Measurements from ENCODE around the gene SCAMP2. TPM values are rescaled to one million over a fixed set of nuclear protein-coding genes. Genes with fewer than 3 reads are reported as not detected.

SCAMP2 gene
- total and polyA plus RNA-seq, 10 of the 15 experiments (the other 5 are each of a cell fraction or from before 2014, with no cell fraction given): 10.9 to 158 (median 99.6) TPM

DNA sequence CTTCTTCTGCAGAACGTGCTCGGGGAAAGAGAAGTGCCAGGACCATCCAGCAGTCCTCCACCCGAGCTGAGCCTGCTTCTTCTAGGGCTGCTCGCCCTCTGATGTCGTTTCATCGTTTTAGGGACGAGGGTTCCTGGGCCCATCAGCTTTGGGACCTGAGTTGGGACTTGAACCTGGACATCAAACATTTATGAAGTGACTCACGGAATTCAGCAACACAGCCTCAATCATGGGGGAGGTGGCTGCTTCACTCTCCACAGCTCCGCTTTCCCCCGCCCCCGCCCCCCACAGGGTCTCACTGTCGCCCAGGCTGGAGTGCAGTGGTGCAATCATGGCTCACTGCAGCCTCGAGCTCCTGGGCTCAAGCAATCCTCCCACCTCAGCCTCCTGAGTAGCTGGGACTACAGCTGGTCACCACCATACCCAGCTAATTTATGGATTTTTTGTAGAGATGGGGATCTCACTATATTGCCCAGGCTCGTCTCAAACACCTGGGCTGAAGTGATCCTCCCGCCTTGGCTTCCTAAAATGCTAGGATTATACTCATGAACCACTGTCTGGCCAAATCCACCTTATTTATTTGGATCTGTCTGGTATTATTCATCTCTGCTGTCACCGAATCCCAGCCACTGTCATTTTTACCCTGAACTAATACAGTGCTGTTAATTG lies 725 bp upstream of the SCAMP2 start:
- CTCF ChIA-PET: interaction anchor here (0.9 to 11.2 kb wide), 3 partner anchors 10 to 87 kb away, joined by 3 to 129 read pairs (median 11); no protein-coding TSS in a partner anchor
- Histone ChIP-seq H3K79me2 (ENCODE audit: control insufficient read depth, insufficient read depth, low read length) (peaks cover 38% of the 10 kb centered on the region), H3K27me3 (replicated peaks in 1 of 2; ENCODE audit: control insufficient read depth in 2 of 2, insufficient read depth in 2 of 2, low read length in 1 of 2) (no peaks in the 10 kb centered on the region), H4K20me1 (ENCODE audit: control insufficient read depth, insufficient read depth) (no peaks in the 10 kb centered on the region), H3K4me3 (peak overlapping the region; percentile 93), H3K36me3 (ENCODE audit: control insufficient read depth in 2 of 2, insufficient read depth in 2 of 2, low read length in 1 of 2) (no peaks in the 10 kb centered on the region), H2AFZ (ENCODE audit: control insufficient read depth, low read depth, low read length) (peak overlapping the region; percentile 91), H3K4me1 (ENCODE audit: control insufficient read depth, insufficient read depth, low read length) (peaks cover 23% of the 10 kb centered on the region), H3K9ac (ENCODE audit: control insufficient read depth, insufficient read depth, low read length) (peak overlapping the region; percentile 68; the same call in 1 of the 2 replicates), H3K9me3 (replicated peaks; ENCODE audit: control insufficient read depth, insufficient read depth, low read length) (no peaks in the 10 kb centered on the region), H3K4me2 (ENCODE audit: control insufficient read depth, insufficient read depth) (peak overlapping the region; percentile 100), H3K27ac (ENCODE audit: control insufficient read depth, insufficient read depth) (peak overlapping the region; percentile 94)
- in situ Hi-C loops (cut with MboI): no loop called here
- TF ChIP-seq TAF1 (IDR thresholded peaks at IDR 0.05; ENCODE audit: borderline replicate concordance, low read depth, low read length) (no peak), WRNIP1 (IDR thresholded peaks at IDR 0.05; ENCODE audit: borderline replicate concordance, low read depth, low read length) (no peak), HDAC6 (IDR thresholded peaks at IDR 0.05; ENCODE audit: unreplicated experiment) (no peak), LARP7 (IDR thresholded peaks at IDR 0.05) (no peak), EZH2 (IDR thresholded peaks at IDR 0.05; ENCODE audit: borderline replicate concordance, control insufficient read depth, low read depth, low read length) (no peak), ESRRA (IDR thresholded peaks at IDR 0.05; ENCODE audit: low read length) (no peak), POU2F2 (IDR thresholded peaks at IDR 0.05; ENCODE audit: borderline replicate concordance, low read depth, low read length) (no peak), YBX1 (IDR thresholded peaks at IDR 0.05) (no peak), JUNB (IDR thresholded peaks at IDR 0.05) (no peak), PAX5 (IDR thresholded peaks at IDR 0.05; ENCODE audit: borderline replicate concordance, low read depth, low read length) (no peak), CHD4 (IDR thresholded peaks at IDR 0.05) (no peak), IRF4 (IDR thresholded peaks at IDR 0.05; ENCODE audit: low read depth, low read length) (no peak), STAT3 (IDR thresholded peaks at IDR 0.05; ENCODE audit: low read depth, low read length) (no peak), RBBP5 (conservative IDR thresholded peaks at IDR 0.05) (no peak), SMARCA5 (IDR thresholded peaks at IDR 0.05) (no peak), EED (IDR thresholded peaks at IDR 0.05; ENCODE audit: low read depth) (no peak), ASH2L (IDR thresholded peaks at IDR 0.05; ENCODE audit: borderline replicate concordance, low read depth) (no peak), KDM1A (IDR thresholded peaks at IDR 0.05; ENCODE audit: borderline replicate concordance) (no peak)
- intact Hi-C loops (cut with micrococcal nuclease; ENCODE audit: unreplicated experiment): no loop called here
- TSS peak; percentile 74 for BruUV-seq (replicated peaks)
- POLR2A ChIA-PET: interaction anchor here (0.5 to 2.4 kb wide), 10 partner anchors 10 to 257 kb away, joined by 3 to 7 read pairs (median 5); partner anchors contain the start of gene FAM219B
- no peak for DNase-seq (ENCODE audit: low read depth, low spot score)
- RAD21 ChIA-PET (ENCODE audit: unreplicated experiment): interaction anchor here (0.6 to 2.5 kb wide), 5 partner anchors 10 to 149 kb away, joined by 3 to 13 read pairs (median 3); partner anchors contain the start of genes CSK and PPCDC
- no peak for FAIRE-seq
- WGBS (ENCODE audit: insufficient coverage, insufficient replicate concordance, low lambda C conversion rate, missing lambda C conversion rate): 9% methylated on average over 16 of the region's 16 CpGs
- no peak for ATAC-seq
- SMC1A ChIA-PET (ENCODE audit: uncharacterized antibody, unreplicated experiment): interaction anchor here (0.7 to 2.7 kb wide), 6 partner anchors 9 to 367 kb away, joined by 3 to 15 read pairs (median 3); partner anchors contain the start of gene FAM219B
